Esophagus muscularis mucosa (tissue), 4 donors: Measurements from ENCODE around the gene NINJ2. TPM values are rescaled to one million over a fixed set of nuclear protein-coding genes. Genes with fewer than 3 reads are reported as not detected.
"Not testable (repeated sequence)": the region's sequence is repeated elsewhere in the genome, so short reads cannot be mapped to it uniquely, and the experiment has no call there.

Source experiments
- DNase-seq: peaks from one replicate; pipeline ENCODE4 v3.0.0-alpha.2; 2017; ENCODE audit errors: extremely low spot score
- H3K27ac ChIP-seq, 4 donors: fragments of 200-600 bp; sonication (generic); replicated peaks in 1 of 4; 1 replicate in 3 of 4; 2 replicates in 1 of 4; pipeline ENCODE4 v1.5.1; 2016 to 2019; ENCODE audit warnings: mild to moderate bottlenecking in 1 of 4
- H3K27me3 ChIP-seq, 4 donors: fragments of 200-600 bp; sonication (generic); one replicate each; pipeline versions ENCODE4 v1.5.1 to v1.6.0; 2016 to 2019
- H3K36me3 ChIP-seq, 4 donors: fragments of 200-600 bp; sonication (generic); one replicate each; pipeline ENCODE4 v1.5.1; 2016 to 2019
- H3K4me1 ChIP-seq, 4 donors: fragments of 200-600 bp; sonication (generic); one replicate each; pipeline ENCODE4 v1.5.1; 2016 to 2019
- H3K4me3 ChIP-seq, 4 donors: fragments of 200-600 bp; sonication (generic); 1 replicate in 2 of 4; 2 replicates in 2 of 4; pipeline ENCODE4 v1.5.1; 2016 to 2019; ENCODE audit warnings: mild to moderate bottlenecking in 4 of 4, moderate library complexity in 1 of 4
- H3K9me3 ChIP-seq, 4 donors: fragments of 200-600 bp; sonication (generic); 1 replicate in 3 of 4; 2 replicates in 1 of 4; pipeline ENCODE4 v1.5.1; 2016 to 2019
- EP300 ChIP-seq: sonication (generic); formaldehyde crosslinking; IDR thresholded peaks from one replicate; pipeline ENCODE4 v1.6.1; 2017; ENCODE audit warnings: antibody characterized with exemption
- POLR2A ChIP-seq: fragments of 450-650 bp; IDR thresholded peaks from one replicate; pipeline ENCODE4 v1.6.1; 2017; ENCODE audit warnings: antibody characterized with exemption, moderate library complexity, mild to moderate bottlenecking, low read depth
- POLR2AphosphoS5 ChIP-seq, 2 donors: sonication (generic); formaldehyde crosslinking; IDR thresholded peaks; one replicate each; pipeline ENCODE4 v1.6.1; 2017; ENCODE audit warnings: antibody characterized with exemption in 2 of 2
- WGBS: methylation state at CpG from one replicate; pipeline ENCODE4 v1.1.5; 2018; 5-methylcytosine and 5-hydroxymethylcytosine counted together
- intact Hi-C: fragments of 100-400 bp; cut with DNase I; formaldehyde crosslinking; loops from one replicate; pipeline ENCODE4 v1.15.1; 2023
- total RNA-seq, 4 donors: library from RNA; depleted of rRNA; stranded (reverse); fragments of >200 nt; gene quantifications; one replicate each; pipeline versions ENCODE4 v1.1.0 to v1.2.1, GENCODE V29; 2016
- TF ChIP-seq, protein P1 (sequence below), 3 experiments: fragments of 200-600 bp in 2 of 3; fragments of 450-650 bp in 1 of 3; sonication (generic) in 2 of 3; IDR thresholded peaks; one replicate each; pipeline ENCODE4 v1.5.1; 2017 to 2019; ENCODE audit warnings: antibody characterized with exemption in 3 of 3, mild to moderate bottlenecking in 2 of 3, moderate library complexity in 1 of 3

The NINJ2 gene
- total RNA-seq, 4 donors from 2014 or later, result 2.9 to 11.1 (median 7.1) TPM

DNA sequence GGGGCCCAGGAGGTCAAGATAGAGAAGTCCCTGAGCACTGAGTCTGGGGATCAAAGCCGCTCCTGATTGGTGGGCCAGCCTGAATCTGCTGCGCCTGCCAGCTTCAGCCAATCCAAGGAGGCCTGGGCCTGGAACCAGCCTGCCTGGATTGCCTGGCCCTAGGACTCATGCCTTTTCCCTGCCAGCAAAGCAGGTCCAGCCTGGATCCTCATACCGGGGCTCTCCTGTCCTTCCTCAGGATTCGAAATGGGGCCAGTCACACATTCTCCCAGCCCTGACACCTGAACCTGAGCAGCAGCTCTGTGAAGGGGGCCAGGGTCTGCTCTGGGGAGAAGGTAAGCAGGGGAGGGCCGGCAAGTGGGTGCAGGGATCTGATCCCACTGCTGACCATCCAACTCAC, 81.9 kb downstream of the NINJ2 start:
- TF ChIP-seq, protein P1, sequence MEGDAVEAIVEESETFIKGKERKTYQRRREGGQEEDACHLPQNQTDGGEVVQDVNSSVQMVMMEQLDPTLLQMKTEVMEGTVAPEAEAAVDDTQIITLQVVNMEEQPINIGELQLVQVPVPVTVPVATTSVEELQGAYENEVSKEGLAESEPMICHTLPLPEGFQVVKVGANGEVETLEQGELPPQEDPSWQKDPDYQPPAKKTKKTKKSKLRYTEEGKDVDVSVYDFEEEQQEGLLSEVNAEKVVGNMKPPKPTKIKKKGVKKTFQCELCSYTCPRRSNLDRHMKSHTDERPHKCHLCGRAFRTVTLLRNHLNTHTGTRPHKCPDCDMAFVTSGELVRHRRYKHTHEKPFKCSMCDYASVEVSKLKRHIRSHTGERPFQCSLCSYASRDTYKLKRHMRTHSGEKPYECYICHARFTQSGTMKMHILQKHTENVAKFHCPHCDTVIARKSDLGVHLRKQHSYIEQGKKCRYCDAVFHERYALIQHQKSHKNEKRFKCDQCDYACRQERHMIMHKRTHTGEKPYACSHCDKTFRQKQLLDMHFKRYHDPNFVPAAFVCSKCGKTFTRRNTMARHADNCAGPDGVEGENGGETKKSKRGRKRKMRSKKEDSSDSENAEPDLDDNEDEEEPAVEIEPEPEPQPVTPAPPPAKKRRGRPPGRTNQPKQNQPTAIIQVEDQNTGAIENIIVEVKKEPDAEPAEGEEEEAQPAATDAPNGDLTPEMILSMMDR (IDR thresholded peaks at IDR 0.05), result no peak
- TF ChIP-seq POLR2AphosphoS5 (IDR thresholded peaks at IDR 0.05), result no peak
- TF ChIP-seq EP300, result no peak
- no peak for TF ChIP-seq POLR2A
- intact Hi-C loops, result no loop called here
- no peak overlapping the region for H3K27ac ChIP-seq
- DNase-seq, result no peak
- H3K36me3 ChIP-seq, result no peaks in the 10 kb centered on the region
- no peaks in the 10 kb centered on the region for H3K27me3 ChIP-seq
- peaks cover 14 to 21% (median 18%) of the 10 kb centered on the region in 4 donors for H3K4me1 ChIP-seq
- 100% methylated on average over 2 of the region's 5 CpGs for WGBS
- no peaks in the 10 kb centered on the region for H3K9me3 ChIP-seq
- H3K4me3 ChIP-seq, result no peak overlapping the region

GRCh38 chr12:580813-581212, 82.4 kb downstream of the NINJ2 start:
- H3K27me3 ChIP-seq, result no peaks in the 10 kb centered on the region
- no peaks in the 10 kb centered on the region for H3K36me3 ChIP-seq
- no peaks in the 10 kb centered on the region for H3K9me3 ChIP-seq
- 95% methylated on average over 4 of the region's 4 CpGs for WGBS
- intact Hi-C loops, result no loop called here
- DNase-seq, result no peak
- no peak overlapping the region for H3K4me3 ChIP-seq
- TF ChIP-seq, protein P1 (IDR thresholded peaks at IDR 0.05), result no peak
- TF ChIP-seq EP300 (no peak), POLR2A (no peak), POLR2AphosphoS5 (IDR thresholded peaks at IDR 0.05) (no peak)
- H3K4me1 ChIP-seq, result peaks cover 19 to 26% (median 23%) of the 10 kb centered on the region in 4 donors
- H3K27ac ChIP-seq, result no peak overlapping the region

GRCh38 chr12:579420-580110, 83.7 kb downstream of the NINJ2 start:
- Histone ChIP-seq H3K4me3 (no peak overlapping the region), H3K27me3 (no peaks in the 10 kb centered on the region), H3K36me3 (no peaks in the 10 kb centered on the region), H3K4me1 (peaks cover 32 to 39% (median 34%) of the 10 kb centered on the region in 4 donors), H3K9me3 (no peaks in the 10 kb centered on the region), H3K27ac (no peak overlapping the region)
- intact Hi-C loops, result loop anchor here (5.0 kb wide), 1 partner anchor 53 kb away; no protein-coding TSS in a partner anchor
- no peak for TF ChIP-seq POLR2A
- WGBS, result 86% methylated on average over 9 of the region's 9 CpGs
- DNase-seq, result no peak

GRCh38 chr12:578748-579419, 84.4 kb downstream of the NINJ2 start:
- no peaks in the 10 kb centered on the region for H3K36me3 ChIP-seq
- H3K4me3 ChIP-seq, result no peak overlapping the region
- no peaks in the 10 kb centered on the region for H3K9me3 ChIP-seq
- intact Hi-C loops, result loop anchor here (5.0 kb wide), 1 partner anchor 53 kb away; no protein-coding TSS in a partner anchor
- no peak overlapping the region for H3K27ac ChIP-seq
- no peaks in the 10 kb centered on the region for H3K27me3 ChIP-seq
- DNase-seq, result no peak
- 27% methylated on average over 7 of the region's 7 CpGs for WGBS
- peaks cover 32 to 39% (median 34%) of the 10 kb centered on the region in 4 donors for H3K4me1 ChIP-seq
- TF ChIP-seq EP300, result no peak
- TF ChIP-seq POLR2A, result no peak
- no peak for TF ChIP-seq POLR2AphosphoS5 (IDR thresholded peaks at IDR 0.05)
- TF ChIP-seq, protein P1 (IDR thresholded peaks at IDR 0.05), result no peak

DNA sequence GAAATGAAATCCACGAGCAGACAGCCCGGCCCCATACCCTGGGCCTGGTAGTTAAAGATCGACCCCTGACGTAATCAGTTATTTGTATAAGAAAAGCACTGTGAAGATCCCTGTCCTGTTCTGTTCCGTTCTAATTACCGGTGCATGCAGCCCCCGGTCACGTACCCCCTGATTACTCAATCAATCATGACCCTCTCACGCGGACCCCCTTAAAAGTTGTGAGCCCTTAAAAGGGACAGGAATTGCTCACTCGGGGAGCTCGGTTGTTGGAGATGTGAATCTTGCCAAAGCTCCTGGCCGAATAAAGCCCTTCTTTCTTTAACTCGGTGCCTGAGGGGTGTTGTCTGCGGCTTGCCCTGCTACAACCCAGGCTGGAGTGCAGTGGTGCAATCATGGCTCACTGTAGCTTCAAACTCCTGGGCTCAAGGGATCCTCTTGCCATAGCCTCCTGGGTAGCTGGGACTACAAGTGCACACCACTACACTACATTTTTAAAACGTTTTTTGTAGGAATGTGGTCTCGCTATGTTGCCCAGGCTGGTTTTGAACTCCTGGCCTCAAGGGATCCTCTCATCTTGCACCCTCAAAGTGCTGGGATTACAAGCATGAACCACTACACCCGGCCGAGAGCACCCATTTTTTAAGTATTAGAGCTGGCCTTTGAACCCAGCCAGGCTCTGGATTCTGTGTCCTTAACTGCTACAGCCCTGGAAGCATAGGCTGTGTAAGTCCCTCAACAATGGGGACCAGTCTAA, 85.1 kb downstream of the NINJ2 start:
- 80% methylated on average over 19 of the region's 19 CpGs for WGBS
- not testable (repeated sequence) for DNase-seq, H3K36me3 ChIP-seq, H3K4me3 ChIP-seq, H3K27ac ChIP-seq, H3K9me3 ChIP-seq, H3K27me3 ChIP-seq
- H3K4me1 ChIP-seq, result peaks cover 32 to 39% (median 34%) of the 10 kb centered on the region in 4 donors
- intact Hi-C loops, result loop anchor here (5.0 kb wide), 1 partner anchor 54 kb away; no protein-coding TSS in a partner anchor
